IPS DF 4.7 (cell line): ENCODE data around the gene LIME1.
"Not testable (repeated sequence)": the region's sequence is repeated elsewhere in the genome, so short reads cannot be mapped to it uniquely, and the experiment has no call there.

Experiments
- DNase-seq: peaks from one replicate; pipeline ENCODE4 v3.0.0-alpha.2; 2013; ENCODE audit warnings: low spot score; ENCODE audit errors: extremely low read depth

LIME1 gene

DNA sequence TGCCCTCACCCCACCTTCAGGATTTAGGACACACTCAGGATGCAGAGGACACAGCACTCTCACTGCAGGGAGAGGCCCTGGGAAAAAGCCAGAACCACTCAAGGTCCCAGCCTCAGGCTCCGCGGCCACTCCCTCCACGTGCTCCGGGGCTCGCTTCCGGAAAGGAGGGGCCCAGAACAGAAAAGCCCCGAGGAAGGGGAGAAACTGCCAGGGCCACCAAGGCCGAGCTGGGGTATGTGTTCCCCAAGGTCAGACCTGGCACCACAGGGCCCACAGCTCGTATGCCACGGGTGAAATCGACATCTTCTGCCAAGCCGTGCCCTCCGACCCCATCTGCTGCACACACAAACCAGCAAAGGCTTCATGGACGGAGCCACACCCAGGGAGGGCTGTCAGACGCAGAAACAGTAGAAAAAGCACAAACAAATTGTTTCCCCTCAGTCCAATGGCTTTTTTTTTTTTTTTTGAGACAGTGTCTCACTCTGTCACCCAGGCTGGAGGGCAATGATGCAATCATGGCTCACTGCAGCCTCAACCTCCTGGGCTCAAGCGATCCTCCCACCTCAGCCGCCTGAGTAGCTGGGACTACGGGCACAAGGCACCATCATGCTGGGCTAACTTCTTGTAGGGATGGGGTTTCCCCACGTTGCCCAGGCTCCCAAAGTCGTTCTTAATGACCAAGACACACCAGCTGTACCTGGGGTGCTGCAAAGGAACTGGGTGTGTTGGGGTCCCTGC, 36.5 kb downstream of the LIME1 start:
- no peak for DNase-seq

GRCh38 chr20:63773571-63774241, 37.2 kb downstream of the LIME1 start:
- no peak for DNase-seq

- no peak for DNase-seq
Measured at GRCh38 chr20:63774306-63774705, 37.8 kb downstream of the LIME1 start.

DNA sequence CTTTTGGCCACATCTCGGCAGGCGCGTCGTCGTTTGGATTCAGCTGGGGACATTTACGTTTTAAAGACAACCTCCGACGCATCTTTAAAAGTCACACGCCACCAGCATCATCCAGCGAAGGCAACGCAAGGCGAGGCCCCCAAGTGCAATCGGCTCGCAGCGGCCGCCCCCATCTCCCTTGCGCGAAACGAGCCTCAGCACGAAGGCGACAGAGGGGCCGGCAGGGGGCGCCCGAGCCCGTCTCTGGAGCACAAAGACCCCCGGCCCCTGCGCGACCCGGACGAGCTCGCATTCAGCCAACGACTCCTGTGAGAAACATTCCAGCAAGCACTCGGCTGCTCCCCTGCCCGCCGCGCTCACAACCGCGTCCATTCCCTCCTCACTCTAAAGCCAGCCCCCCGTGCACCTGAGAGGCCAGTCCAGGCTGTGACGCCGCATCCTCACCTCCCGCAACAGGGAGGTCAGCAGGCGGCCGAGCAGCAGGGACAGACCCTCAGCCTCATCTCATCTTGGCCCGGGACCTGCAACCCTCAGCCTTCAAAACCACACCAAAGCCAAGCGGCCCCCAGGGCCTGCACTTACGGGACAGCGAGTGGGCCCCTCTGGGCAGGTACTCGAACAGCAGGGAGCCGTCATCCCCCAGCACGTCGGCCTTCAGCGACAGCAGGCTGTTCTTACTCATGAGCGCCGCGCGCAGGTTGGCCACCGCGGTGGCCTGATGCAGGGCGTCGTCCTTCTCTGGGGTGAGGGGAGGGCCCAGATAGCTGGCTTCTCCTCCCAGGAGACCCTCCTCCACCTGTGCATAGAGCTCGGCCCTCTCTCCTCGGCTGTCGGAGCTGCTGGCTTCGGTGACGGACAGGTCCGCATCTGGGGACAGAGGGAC, 38.9 kb downstream of the LIME1 start:
- no peak for DNase-seq

DNA sequence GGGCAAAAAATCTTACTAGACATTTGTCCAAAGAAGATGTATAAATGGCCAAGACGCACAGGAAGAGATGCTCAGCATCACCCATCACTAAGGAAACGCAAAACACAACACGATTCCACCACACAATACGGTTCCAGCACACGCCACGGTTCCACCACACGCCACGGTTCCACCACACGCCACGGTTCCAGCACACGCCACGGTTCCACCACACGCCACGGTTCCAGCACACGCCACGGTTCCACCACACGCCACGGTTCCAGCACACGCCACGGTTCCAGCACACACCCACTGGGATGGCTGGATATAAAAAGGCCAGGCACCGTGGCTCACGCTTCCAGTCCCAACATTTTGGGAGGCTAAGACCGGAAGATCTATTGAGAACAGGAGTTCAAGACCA, 40.4 kb downstream of the LIME1 start:
- not testable (repeated sequence) for DNase-seq

DNA sequence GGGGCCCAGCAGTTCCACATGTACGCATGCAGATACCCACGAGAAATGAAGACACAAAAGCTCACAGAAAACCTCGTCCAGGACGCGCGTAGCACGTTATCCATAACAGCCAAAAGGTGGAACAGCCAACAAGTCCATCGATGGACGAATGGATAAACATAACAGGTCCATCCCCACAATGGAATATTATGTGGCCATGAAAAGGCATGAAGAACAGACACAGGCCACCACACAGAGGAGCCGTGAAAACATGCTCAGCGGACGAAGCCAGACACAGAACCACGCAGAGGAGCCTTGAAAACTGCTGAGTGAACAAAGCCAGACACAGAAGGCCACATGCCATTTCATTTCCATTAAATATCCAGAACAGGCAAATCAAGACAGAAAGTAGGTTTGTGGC, 41.1 kb downstream of the LIME1 start:
- no peak for DNase-seq

DNA sequence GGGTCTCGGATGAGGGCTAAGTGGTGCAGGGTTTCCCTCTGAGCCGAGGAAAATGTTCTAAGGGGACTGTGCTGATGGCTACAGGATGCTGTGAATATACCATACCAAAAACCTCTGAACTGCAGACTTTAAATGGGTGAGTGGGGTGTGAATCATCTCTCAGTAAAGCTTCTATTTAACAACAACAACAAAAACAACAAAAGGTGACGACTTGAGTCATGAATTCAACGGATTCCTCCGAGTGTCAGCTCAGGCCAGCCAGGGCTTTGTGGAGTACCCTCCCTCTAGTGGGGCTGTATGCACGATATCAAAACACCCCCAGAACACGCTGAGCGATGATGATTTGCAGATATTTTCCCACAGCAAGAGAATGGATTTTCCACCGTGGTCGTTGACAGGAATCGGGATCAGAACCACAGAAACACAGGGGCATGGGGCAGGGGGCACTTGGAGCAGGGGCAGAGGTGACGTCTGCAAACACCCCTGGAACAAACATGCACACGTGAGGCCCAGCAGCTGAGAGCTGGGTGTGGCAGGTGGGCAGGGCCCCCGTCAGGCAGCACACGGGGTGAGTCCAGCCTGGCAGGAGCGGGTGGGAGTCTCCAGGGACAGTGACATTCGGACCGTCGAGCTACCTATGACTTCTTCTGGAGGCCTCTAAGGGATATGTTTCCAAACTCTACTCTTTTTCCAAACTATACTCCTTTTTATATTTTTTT, 41.7 kb downstream of the LIME1 start:
- no peak for DNase-seq

- peak; percentile 5 for DNase-seq
Measured at GRCh38 chr20:63778857-63779256, 42.4 kb downstream of the LIME1 start.

- no peak for DNase-seq
Measured at GRCh38 chr20:63781181-63781580, 44.7 kb downstream of the LIME1 start.

- no peak for DNase-seq
Measured at GRCh38 chr20:63782051-63782471, 45.6 kb downstream of the LIME1 start.

- no peak for DNase-seq
Measured at GRCh38 chr20:63782521-63782971, 46.1 kb downstream of the LIME1 start.

- DNase-seq: no peak
Measured at GRCh38 chr20:63783970-63784369, 47.5 kb downstream of the LIME1 start.

DNA sequence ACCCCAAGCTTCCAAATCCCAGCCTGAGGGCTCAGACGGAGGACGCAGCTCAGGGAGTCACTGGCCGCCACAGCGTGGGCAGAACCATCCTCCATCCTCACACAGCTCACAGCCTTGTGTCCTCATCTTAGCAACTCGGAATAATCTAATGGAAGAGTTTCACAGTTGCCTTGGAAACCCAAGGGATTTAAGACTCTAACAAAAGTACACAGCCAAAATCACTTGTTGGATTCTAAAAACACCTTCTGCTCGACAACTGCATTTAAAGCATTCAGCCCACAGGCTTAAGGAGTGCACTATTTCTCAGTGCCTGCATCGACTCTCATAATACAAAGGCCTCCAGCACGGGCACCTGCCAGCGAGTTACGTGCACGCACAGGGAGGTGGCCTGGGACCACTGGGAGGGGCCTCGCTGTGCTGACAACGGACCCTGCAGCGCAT, 49.2 kb downstream of the LIME1 start:
- DNase-seq: no peak

DNA sequence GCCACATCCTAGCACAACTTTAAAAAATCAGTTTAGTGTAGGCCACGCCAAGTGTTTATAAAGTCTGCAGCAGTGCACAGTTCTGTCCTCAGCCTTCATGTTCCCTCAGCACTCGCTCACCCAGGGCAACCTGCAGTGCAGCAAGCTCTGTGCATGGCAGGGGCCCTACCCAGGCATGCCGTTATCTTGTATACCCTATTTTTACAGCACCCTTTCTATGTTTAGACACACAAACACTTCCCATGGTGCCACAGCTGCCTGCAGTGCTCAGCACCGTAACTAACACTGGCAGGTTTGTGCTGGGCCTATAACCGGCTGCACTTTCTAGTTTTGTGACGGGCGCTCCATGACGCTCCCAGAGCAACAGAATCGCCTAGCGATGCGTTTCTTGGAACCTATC, 50.8 kb downstream of the LIME1 start:
- DNase-seq: no peak

GRCh38 chr20:63787749-63788148, 51.3 kb downstream of the LIME1 start:
- DNase-seq: no peak
